WTC11 (cell line): Measurements from ENCODE around the gene VWF. TPM values are rescaled to one million over a fixed set of nuclear protein-coding genes. Genes with fewer than 3 reads are reported as not detected.

ENCODE experiments used
- ATAC-seq: fragments of 200-7000 bp; cut with Tn5 transposase; 2 replicates; pipeline ENCODE4 v1.10.0; 2021; ENCODE audit warnings: mild to moderate bottlenecking, moderate library complexity
- CTCF ChIA-PET: fragments of 300-600 bp; sonication (Branson Sonifier 250); formaldehyde crosslinking; loops from one replicate; lab custom pipeline; 2021; ENCODE audit warnings: antibody characterized with exemption; lab: Charles Lee
- POLR2A ChIA-PET: fragments of 350-600 bp; sonication (Branson Sonifier 250); formaldehyde crosslinking; loops from one replicate; lab custom pipeline; 2021; ENCODE audit warnings: antibody characterized with exemption; lab: Charles Lee
- DNase-seq: peaks from one replicate; pipeline ENCODE4 v3.0.0; 2021; ENCODE audit warnings: low spot score
- H3K27ac Mint-ChIP-seq: 2 replicates; pipeline ENCODE4 v1.8.0; 2021; ENCODE audit warnings: mixed read lengths
- H3K27me3 Mint-ChIP-seq: 2 replicates; pipeline ENCODE4 v1.8.0; 2021; ENCODE audit warnings: low read depth, mild to moderate bottlenecking, moderate library complexity, mixed read lengths
- H3K36me3 Mint-ChIP-seq: 2 replicates; pipeline ENCODE4 v1.8.0; 2021; ENCODE audit warnings: mixed read lengths
- H3K4me1 Mint-ChIP-seq: 2 replicates; pipeline ENCODE4 v1.8.0; 2022; ENCODE audit warnings: mixed read lengths
- H3K4me3 Mint-ChIP-seq: 2 replicates; pipeline ENCODE4 v1.8.0; 2021; ENCODE audit warnings: mild to moderate bottlenecking, moderate library complexity, mixed read lengths
- H3K9me3 Mint-ChIP-seq: 2 replicates; pipeline ENCODE4 v1.8.0; 2021; ENCODE audit warnings: mixed read lengths
- ETV6 ChIP-seq: sonication (generic); formaldehyde crosslinking; IDR thresholded peaks from 2 replicates; pipeline ENCODE4 v1.8.1; 2022; ENCODE audit warnings: mild to moderate bottlenecking, missing genetic modification reagents
- JAZF1 ChIP-seq: fragments of 250-450 bp; sonication (Bioruptor Pico); IDR thresholded peaks from 2 replicates; pipeline ENCODE4 v1.9.0; 2021; ENCODE audit warnings: moderate library complexity, mild to moderate bottlenecking, inconsistent platforms
- PRRX2 ChIP-seq: fragments of 250-450 bp; sonication (Bioruptor Pico); IDR thresholded peaks from 2 replicates; pipeline ENCODE4 v1.8.0; 2021; ENCODE audit warnings: mild to moderate bottlenecking
- SMAD4 ChIP-seq: sonication (generic); formaldehyde crosslinking; IDR thresholded peaks from 2 replicates; pipeline ENCODE4 v1.8.0; 2022; ENCODE audit warnings: mild to moderate bottlenecking, missing genetic modification reagents
- ZNF121 ChIP-seq: sonication (generic); formaldehyde crosslinking; IDR thresholded peaks from 2 replicates; pipeline ENCODE4 v1.8.0; 2023; ENCODE audit warnings: missing genetic modification reagents
- total RNA-seq: library from RNA; stranded (reverse); gene quantifications from 3 replicates; pipeline ENCODE4 v1.2.3, GENCODE V29; 2021
- TF ChIP-seq, protein P1 (sequence below): sonication (generic); formaldehyde crosslinking; IDR thresholded peaks from 2 replicates; pipeline ENCODE4 v1.8.0; 2022; ENCODE audit warnings: mild to moderate bottlenecking, missing genetic modification reagents
- TF ChIP-seq, protein P2 (sequence below): fragments of 250-450 bp; sonication (Bioruptor Pico); IDR thresholded peaks from 2 replicates; pipeline ENCODE4 v1.9.0; 2021; ENCODE audit warnings: moderate library complexity, mild to moderate bottlenecking, inconsistent platforms, borderline replicate concordance
- TF ChIP-seq, protein P3 (sequence below): sonication (generic); formaldehyde crosslinking; conservative IDR thresholded peaks from 2 replicates; pipeline ENCODE4 v1.8.1; 2023; ENCODE audit warnings: mild to moderate bottlenecking, low read depth, missing genetic modification reagents, moderate library complexity
- TF ChIP-seq, protein P4 (sequence below): sonication (generic); formaldehyde crosslinking; IDR thresholded peaks from 2 replicates; pipeline ENCODE4 v1.8.0; 2023; ENCODE audit warnings: missing genetic modification reagents, mild to moderate bottlenecking, borderline replicate concordance
- TF ChIP-seq, protein P5 (sequence below): sonication (generic); formaldehyde crosslinking; IDR thresholded peaks from 2 replicates; pipeline ENCODE4 v1.8.0; 2022; ENCODE audit warnings: mild to moderate bottlenecking, missing genetic modification reagents

VWF gene
- total RNA-seq, 1 experiment from 2014 or later: 0.48 TPM

DNA sequence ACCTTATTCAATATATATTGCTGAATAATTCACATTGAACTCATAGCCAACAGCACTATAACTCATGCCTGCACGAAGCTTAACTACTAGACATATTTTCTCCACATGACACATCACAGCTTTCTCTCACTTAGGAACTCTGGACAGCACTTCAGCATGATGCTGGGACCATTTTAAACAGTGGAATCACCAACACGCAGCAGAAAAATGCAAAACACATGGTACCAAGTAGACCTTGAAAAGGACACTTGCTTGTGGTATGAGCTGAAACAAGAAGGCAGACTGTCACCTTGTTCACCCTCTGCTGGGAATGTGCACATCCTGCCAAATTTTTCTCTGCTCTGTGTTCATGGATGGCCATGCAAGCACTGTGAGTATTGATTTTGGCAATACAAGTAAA is 40.9 kb upstream of the VWF start:
- Mint-ChIP-seq H3K27me3 (peaks cover 3% of the 10 kb centered on the region; the same call in 1 of the 2 replicates), H3K9me3 (0 out of 2 replicates have a peak, but pooled peaks cover 5% of the 10 kb centered on the region), H3K27ac (no peak overlapping the region), H3K4me3 (no peak overlapping the region), H3K4me1 (peaks cover 7% of the 10 kb centered on the region; the same call in 1 of the 2 replicates), H3K36me3 (no peaks in the 10 kb centered on the region)
- no peak for ATAC-seq
- ChIA-PET POLR2A (no interaction called here), CTCF (no interaction called here)
- no peak for DNase-seq
- TF ChIP-seq, protein P1, sequence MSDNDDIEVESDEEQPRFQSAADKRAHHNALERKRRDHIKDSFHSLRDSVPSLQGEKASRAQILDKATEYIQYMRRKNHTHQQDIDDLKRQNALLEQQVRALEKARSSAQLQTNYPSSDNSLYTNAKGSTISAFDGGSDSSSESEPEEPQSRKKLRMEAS: no peak
- TF ChIP-seq, protein P2, sequence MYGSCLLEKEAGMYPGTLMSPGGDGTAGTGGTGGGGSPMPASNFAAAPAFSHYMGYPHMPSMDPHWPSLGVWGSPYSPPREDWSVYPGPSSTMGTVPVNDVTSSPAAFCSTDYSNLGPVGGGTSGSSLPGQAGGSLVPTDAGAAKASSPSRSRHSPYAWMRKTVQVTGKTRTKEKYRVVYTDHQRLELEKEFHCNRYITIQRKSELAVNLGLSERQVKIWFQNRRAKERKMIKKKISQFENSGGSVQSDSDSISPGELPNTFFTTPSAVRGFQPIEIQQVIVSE (CRISPR knock-in tag): no peak
- no peak for TF ChIP-seq JAZF1
- TF ChIP-seq, protein P3, sequence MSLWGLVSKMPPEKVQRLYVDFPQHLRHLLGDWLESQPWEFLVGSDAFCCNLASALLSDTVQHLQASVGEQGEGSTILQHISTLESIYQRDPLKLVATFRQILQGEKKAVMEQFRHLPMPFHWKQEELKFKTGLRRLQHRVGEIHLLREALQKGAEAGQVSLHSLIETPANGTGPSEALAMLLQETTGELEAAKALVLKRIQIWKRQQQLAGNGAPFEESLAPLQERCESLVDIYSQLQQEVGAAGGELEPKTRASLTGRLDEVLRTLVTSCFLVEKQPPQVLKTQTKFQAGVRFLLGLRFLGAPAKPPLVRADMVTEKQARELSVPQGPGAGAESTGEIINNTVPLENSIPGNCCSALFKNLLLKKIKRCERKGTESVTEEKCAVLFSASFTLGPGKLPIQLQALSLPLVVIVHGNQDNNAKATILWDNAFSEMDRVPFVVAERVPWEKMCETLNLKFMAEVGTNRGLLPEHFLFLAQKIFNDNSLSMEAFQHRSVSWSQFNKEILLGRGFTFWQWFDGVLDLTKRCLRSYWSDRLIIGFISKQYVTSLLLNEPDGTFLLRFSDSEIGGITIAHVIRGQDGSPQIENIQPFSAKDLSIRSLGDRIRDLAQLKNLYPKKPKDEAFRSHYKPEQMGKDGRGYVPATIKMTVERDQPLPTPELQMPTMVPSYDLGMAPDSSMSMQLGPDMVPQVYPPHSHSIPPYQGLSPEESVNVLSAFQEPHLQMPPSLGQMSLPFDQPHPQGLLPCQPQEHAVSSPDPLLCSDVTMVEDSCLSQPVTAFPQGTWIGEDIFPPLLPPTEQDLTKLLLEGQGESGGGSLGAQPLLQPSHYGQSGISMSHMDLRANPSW: no peak

DNA sequence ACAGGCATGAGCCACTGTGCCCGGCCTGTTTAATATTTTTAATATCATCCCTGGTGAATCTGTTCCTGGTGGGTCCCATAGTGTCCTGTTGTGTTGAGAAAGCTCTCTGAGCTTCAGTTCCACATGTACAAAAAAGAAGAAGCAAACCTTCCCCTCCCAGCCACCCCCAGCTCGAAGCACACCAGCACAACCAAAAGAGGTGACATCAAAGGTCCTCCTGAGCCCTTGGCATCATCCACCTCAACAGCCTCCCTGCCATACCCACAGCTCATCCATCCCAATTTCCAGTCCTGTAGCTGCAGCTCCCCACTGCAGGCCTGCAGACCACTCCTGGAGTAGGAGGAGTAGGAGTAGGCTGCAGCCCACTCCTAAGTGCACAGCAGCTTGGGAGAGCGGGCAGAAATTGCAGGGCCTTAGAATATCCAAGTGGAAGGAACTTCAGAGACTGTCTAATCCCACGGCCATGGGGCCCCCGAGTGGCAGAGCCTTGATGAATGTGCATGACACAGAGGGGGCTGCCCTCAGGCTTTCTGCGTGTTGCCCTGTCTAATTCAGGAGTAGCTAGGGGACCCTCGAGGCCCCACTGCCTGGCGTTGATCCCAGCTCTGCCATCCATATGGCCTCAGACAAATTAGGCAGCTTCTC is 39.1 kb upstream of the VWF start:
- TF ChIP-seq, protein P4, sequence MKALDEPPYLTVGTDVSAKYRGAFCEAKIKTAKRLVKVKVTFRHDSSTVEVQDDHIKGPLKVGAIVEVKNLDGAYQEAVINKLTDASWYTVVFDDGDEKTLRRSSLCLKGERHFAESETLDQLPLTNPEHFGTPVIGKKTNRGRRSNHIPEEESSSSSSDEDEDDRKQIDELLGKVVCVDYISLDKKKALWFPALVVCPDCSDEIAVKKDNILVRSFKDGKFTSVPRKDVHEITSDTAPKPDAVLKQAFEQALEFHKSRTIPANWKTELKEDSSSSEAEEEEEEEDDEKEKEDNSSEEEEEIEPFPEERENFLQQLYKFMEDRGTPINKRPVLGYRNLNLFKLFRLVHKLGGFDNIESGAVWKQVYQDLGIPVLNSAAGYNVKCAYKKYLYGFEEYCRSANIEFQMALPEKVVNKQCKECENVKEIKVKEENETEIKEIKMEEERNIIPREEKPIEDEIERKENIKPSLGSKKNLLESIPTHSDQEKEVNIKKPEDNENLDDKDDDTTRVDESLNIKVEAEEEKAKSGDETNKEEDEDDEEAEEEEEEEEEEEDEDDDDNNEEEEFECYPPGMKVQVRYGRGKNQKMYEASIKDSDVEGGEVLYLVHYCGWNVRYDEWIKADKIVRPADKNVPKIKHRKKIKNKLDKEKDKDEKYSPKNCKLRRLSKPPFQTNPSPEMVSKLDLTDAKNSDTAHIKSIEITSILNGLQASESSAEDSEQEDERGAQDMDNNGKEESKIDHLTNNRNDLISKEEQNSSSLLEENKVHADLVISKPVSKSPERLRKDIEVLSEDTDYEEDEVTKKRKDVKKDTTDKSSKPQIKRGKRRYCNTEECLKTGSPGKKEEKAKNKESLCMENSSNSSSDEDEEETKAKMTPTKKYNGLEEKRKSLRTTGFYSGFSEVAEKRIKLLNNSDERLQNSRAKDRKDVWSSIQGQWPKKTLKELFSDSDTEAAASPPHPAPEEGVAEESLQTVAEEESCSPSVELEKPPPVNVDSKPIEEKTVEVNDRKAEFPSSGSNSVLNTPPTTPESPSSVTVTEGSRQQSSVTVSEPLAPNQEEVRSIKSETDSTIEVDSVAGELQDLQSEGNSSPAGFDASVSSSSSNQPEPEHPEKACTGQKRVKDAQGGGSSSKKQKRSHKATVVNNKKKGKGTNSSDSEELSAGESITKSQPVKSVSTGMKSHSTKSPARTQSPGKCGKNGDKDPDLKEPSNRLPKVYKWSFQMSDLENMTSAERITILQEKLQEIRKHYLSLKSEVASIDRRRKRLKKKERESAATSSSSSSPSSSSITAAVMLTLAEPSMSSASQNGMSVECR (CRISPR knock-in tag): no peak
- TF ChIP-seq PRRX2 (CRISPR knock-in tag): no peak
- no peak for TF ChIP-seq SMAD4 (CRISPR knock-in tag)
- TF ChIP-seq ZNF121: no peak
- TF ChIP-seq, protein P5, sequence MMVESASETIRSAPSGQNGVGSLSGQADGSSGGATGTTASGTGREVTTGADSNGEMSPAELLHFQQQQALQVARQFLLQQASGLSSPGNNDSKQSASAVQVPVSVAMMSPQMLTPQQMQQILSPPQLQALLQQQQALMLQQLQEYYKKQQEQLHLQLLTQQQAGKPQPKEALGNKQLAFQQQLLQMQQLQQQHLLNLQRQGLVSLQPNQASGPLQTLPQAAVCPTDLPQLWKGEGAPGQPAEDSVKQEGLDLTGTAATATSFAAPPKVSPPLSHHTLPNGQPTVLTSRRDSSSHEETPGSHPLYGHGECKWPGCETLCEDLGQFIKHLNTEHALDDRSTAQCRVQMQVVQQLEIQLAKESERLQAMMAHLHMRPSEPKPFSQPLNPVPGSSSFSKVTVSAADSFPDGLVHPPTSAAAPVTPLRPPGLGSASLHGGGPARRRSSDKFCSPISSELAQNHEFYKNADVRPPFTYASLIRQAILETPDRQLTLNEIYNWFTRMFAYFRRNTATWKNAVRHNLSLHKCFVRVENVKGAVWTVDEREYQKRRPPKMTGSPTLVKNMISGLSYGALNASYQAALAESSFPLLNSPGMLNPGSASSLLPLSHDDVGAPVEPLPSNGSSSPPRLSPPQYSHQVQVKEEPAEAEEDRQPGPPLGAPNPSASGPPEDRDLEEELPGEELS (CRISPR knock-in tag): no peak
- TF ChIP-seq ETV6 (CRISPR knock-in tag): no peak
- ChIA-PET POLR2A (no interaction called here), CTCF (interaction anchor here (0.9 kb wide), 2 partner anchors 30 to 32 kb away, joined by 3 read pairs; no protein-coding TSS in a partner anchor)
- ATAC-seq (no peak), DNase-seq (no peak)
- no peak overlapping the region for H3K4me3 Mint-ChIP-seq
- peaks cover 10% of the 10 kb centered on the region; the same call in 1 of the 2 replicates for H3K4me1 Mint-ChIP-seq
- H3K36me3 Mint-ChIP-seq: no peaks in the 10 kb centered on the region
- 0 out of 2 replicates have a peak, but pooled peaks cover 5% of the 10 kb centered on the region for H3K9me3 Mint-ChIP-seq
- H3K27ac Mint-ChIP-seq: no peak overlapping the region
- H3K27me3 Mint-ChIP-seq: peaks cover 3% of the 10 kb centered on the region; the same call in 1 of the 2 replicates
